ENCODE data around the gene FRAS1.

DNA sequence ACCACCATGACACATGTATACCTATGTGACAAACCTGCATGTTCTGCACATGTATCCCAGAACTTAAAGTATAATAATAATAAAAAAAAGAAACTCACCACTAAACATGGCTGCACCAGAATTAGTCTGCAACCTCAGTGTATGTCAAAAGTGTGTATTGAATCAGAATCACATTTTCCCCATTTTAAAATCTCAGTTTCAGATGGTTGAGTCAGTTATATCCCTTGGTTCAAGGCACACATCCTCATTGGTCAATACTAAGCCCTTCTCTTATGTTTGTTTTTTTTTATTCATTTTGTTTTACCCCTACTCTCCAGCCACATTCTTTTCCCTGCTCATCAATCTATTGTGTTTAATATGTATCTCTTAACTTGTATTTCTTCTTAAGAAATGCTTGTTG is 436.6 kb downstream of the FRAS1 start:
- TF ChIP-seq, protein P1, sequence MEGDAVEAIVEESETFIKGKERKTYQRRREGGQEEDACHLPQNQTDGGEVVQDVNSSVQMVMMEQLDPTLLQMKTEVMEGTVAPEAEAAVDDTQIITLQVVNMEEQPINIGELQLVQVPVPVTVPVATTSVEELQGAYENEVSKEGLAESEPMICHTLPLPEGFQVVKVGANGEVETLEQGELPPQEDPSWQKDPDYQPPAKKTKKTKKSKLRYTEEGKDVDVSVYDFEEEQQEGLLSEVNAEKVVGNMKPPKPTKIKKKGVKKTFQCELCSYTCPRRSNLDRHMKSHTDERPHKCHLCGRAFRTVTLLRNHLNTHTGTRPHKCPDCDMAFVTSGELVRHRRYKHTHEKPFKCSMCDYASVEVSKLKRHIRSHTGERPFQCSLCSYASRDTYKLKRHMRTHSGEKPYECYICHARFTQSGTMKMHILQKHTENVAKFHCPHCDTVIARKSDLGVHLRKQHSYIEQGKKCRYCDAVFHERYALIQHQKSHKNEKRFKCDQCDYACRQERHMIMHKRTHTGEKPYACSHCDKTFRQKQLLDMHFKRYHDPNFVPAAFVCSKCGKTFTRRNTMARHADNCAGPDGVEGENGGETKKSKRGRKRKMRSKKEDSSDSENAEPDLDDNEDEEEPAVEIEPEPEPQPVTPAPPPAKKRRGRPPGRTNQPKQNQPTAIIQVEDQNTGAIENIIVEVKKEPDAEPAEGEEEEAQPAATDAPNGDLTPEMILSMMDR (conservative IDR thresholded peaks at IDR 0.05; ENCODE audit: low read depth, low read length), result no peak
- TF ChIP-seq EZH2 (IDR thresholded peaks at IDR 0.05; ENCODE audit: low read length, unreplicated experiment) (no peak), EZH2phosphoT487 (IDR thresholded peaks at IDR 0.05; ENCODE audit: borderline replicate concordance, low read length) (no peak)

Data from PC-3 (cell line).